HG03175 (cell line): ENCODE measurements around the gene DOCK6.

Experiments
- ATAC-seq: cut with Tn5 transposase; IDR thresholded peaks from one replicate; pipeline ENCODE4 v1.9.1; 2021; ENCODE audit warnings: mild to moderate bottlenecking, moderate library complexity; ENCODE audit not compliant: unreplicated experiment

The DOCK6 gene

GRCh38 chr19:11279505-11280236, 17.3 kb upstream of the DOCK6 start:
- no peak for ATAC-seq

GRCh38 chr19:11278670-11279069, 16.3 kb upstream of the DOCK6 start:
- ATAC-seq = no peak

- no peak for ATAC-seq
Observed at GRCh38 chr19:11274533-11275086, 12.3 kb upstream of the DOCK6 start.

GRCh38 chr19:11273989-11274388, 11.7 kb upstream of the DOCK6 start:
- ATAC-seq = no peak

GRCh38 chr19:11273296-11273695, 11.0 kb upstream of the DOCK6 start:
- ATAC-seq = no peak

- ATAC-seq = no peak
Observed at GRCh38 chr19:11269408-11269807, 7.1 kb upstream of the DOCK6 start.

- no peak for ATAC-seq
Observed at GRCh38 chr19:11268783-11269267, 6.5 kb upstream of the DOCK6 start.

GRCh38 chr19:11267316-11268085, 5.2 kb upstream of the DOCK6 start:
- ATAC-seq = no peak

GRCh38 chr19:11265785-11266236, 3.5 kb upstream of the DOCK6 start:
- ATAC-seq = no peak

GRCh38 chr19:11265177-11265784, 3.0 kb upstream of the DOCK6 start:
- ATAC-seq = no peak

GRCh38 chr19:11264452-11265176, 2.3 kb upstream of the DOCK6 start:
- ATAC-seq = no peak

- no peak for ATAC-seq
Observed at GRCh38 chr19:11263726-11264125, 1.4 kb upstream of the DOCK6 start.

GRCh38 chr19:11261431-11261970, 823 bp downstream of the DOCK6 start:
- no peak for ATAC-seq

- no peak for ATAC-seq
Observed at GRCh38 chr19:11260996-11261395, 1.3 kb downstream of the DOCK6 start.

GRCh38 chr19:11257846-11258380, 4.4 kb downstream of the DOCK6 start:
- no peak for ATAC-seq

GRCh38 chr19:11256189-11256588, 6.1 kb downstream of the DOCK6 start:
- no peak for ATAC-seq

- no peak for ATAC-seq
Observed at GRCh38 chr19:11254666-11255065, 7.7 kb downstream of the DOCK6 start.

- ATAC-seq = no peak
Observed at GRCh38 chr19:11252665-11253355, 9.5 kb downstream of the DOCK6 start.

GRCh38 chr19:11251650-11252314, 10.5 kb downstream of the DOCK6 start:
- ATAC-seq = no peak
